K562 (cell line): ENCODE results near the gene FITM1. TPM values are rescaled to one million over a fixed set of nuclear protein-coding genes. Genes with fewer than 3 reads are reported as not detected.
A peak's percentile ranks its signal among the peaks of the same experiment; 100 is the strongest.

Source experiments
- ATAC-seq: fragments of 200-7000 bp; cut with Tn5 transposase; 3 replicates; pipeline ENCODE4 v1.9.1; 2020; ENCODE audit warnings: moderate library complexity
- BruUV-seq: library from RNA; stranded (reverse); fragments of 400-500 nt; replicated peaks from 2 replicates; lab custom pipeline; 2021; lab: Mats Ljungman, UMichigan
- CTCF ChIA-PET: fragments of 300-600 bp; formaldehyde crosslinking; extraction: SDS; loops from one replicate; lab custom pipeline; 2021; ENCODE audit warnings: low intra/inter-chr PET ratio; lab: Yijun Ruan, JAX
- POLR2A ChIA-PET: fragments of 300-600, 350-650 bp; sonication (Branson Sonifier 250); formaldehyde crosslinking; extraction: SDS; loops from one replicate; lab custom pipeline; 2021; ENCODE audit warnings: antibody characterized with exemption, inconsistent platforms; lab: Yijun Ruan, JAX
- DNase-seq, 4 experiments: peaks; one replicate each; pipeline versions ENCODE4 v3.0.0 to v3.0.0-alpha.2; 2011 to 2018; ENCODE audit warnings: low spot score in 3 of 4, mixed read lengths in 3 of 4; ENCODE audit errors: extremely low read depth in 1 of 4
- FAIRE-seq: peaks from 2 replicates; lab custom pipeline; 2011; peaks lifted over from hg19 to GRCh38; lab: Jason Lieb, UNC
- H2AFZ ChIP-seq: 2 replicates; pipeline ENCODE4 v1.6.0; 2011; ENCODE audit warnings: low read depth, low read length, control low read depth, inconsistent platforms
- H3K27ac ChIP-seq: fragments of 200-600 bp; 3 replicates; pipeline ENCODE4 v1.8.0; 2011; ENCODE audit warnings: low read depth, mild to moderate bottlenecking, control low read depth, inconsistent platforms, low read length, moderate library complexity, mixed read lengths; ENCODE audit errors: extremely low read depth
- H3K27me3 ChIP-seq, 2 experiments: fragments of 300-600 bp in 1 of 2; 2 replicates in 1 of 2; 3 replicates in 1 of 2; pipeline versions ENCODE4 v1.6.0 to v1.8.0; 2011; ENCODE audit warnings: inconsistent platforms in 2 of 2, low read length in 2 of 2, mild to moderate bottlenecking in 1 of 2, mixed read lengths in 1 of 2, moderate library complexity in 1 of 2; ENCODE audit not compliant: control insufficient read depth in 2 of 2, insufficient read depth in 2 of 2
- H3K36me3 ChIP-seq: fragments of 300-600 bp; 3 replicates; pipeline ENCODE4 v1.8.0; 2011; ENCODE audit warnings: mild to moderate bottlenecking, low read length, inconsistent platforms; ENCODE audit not compliant: control insufficient read depth, insufficient read depth
- H3K4me1 ChIP-seq, 2 experiments: fragments of 200-600 bp in 1 of 2; replicated peaks in 1 of 2; 2 replicates in 1 of 2; 3 replicates in 1 of 2; pipeline versions ENCODE4 v1.5.1 to v1.8.0; 2011; ENCODE audit warnings: inconsistent platforms in 2 of 2, low read length in 2 of 2, mild to moderate bottlenecking in 1 of 2, mixed read lengths in 1 of 2, moderate library complexity in 1 of 2; ENCODE audit not compliant: control insufficient read depth in 2 of 2, insufficient read depth in 2 of 2
- H3K4me2 ChIP-seq: 2 replicates; pipeline ENCODE4 v1.6.1; 2011; ENCODE audit warnings: low read length, control low read depth, inconsistent platforms, mixed read lengths; ENCODE audit not compliant: insufficient read depth
- H3K4me3 ChIP-seq: fragments of 200-600 bp; sonication (generic), shearing (Covaris generic); 2 replicates; pipeline ENCODE4 v1.5.1; 2016; ENCODE audit warnings: control low read depth, inconsistent platforms
- H3K79me2 ChIP-seq: fragments of 200-600 bp; 3 replicates; pipeline ENCODE4 v1.8.0; 2011; ENCODE audit warnings: low read length, inconsistent platforms; ENCODE audit not compliant: control insufficient read depth, insufficient read depth
- H3K9ac ChIP-seq, 2 experiments: 2 replicates each; pipeline versions ENCODE4 v1.6.0 to v1.6.1; 2011; ENCODE audit warnings: low read depth in 2 of 2, low read length in 2 of 2, control low read depth in 1 of 2, inconsistent platforms in 1 of 2, mild to moderate bottlenecking in 1 of 2, mixed read lengths in 1 of 2; ENCODE audit not compliant: insufficient read depth in 1 of 2
- H3K9me1 ChIP-seq: one replicate; pipeline ENCODE4 v1.6.0; 2011; ENCODE audit warnings: inconsistent platforms, mild to moderate bottlenecking, low read length, moderate library complexity; ENCODE audit not compliant: control insufficient read depth, insufficient read depth
- H3K9me3 ChIP-seq: replicated peaks from 2 replicates; pipeline ENCODE4 v1.5.1; 2011; ENCODE audit warnings: low read depth, low read length, inconsistent platforms; ENCODE audit not compliant: control insufficient read depth, insufficient read depth
- H4K20me1 ChIP-seq: replicated peaks from 2 replicates; pipeline ENCODE4 v1.6.1; 2011; ENCODE audit warnings: low read length, inconsistent platforms, mixed read lengths; ENCODE audit not compliant: control insufficient read depth, insufficient read depth
- ESRRA ChIP-seq: fragments of 450-650 bp; IDR thresholded peaks from 2 replicates; pipeline ENCODE4 v1.6.1; 2014; ENCODE audit warnings: low read depth, mild to moderate bottlenecking, moderate library complexity, borderline replicate concordance
- GTF2A2 ChIP-seq: IDR thresholded peaks from 2 replicates; pipeline ENCODE4 v1.6.1; 2016; ENCODE audit warnings: mild to moderate bottlenecking, missing genetic modification characterization, missing compliant biosample characterization
- RBM34 ChIP-seq: fragments of 200-400 bp; formaldehyde crosslinking; IDR thresholded peaks from 2 replicates; pipeline ENCODE4 v1.6.1; 2018; ENCODE audit warnings: low read length, borderline replicate concordance; ENCODE audit not compliant: insufficient read depth
- SIRT6 ChIP-seq: IDR thresholded peaks from one replicate; pipeline ENCODE4 v1.6.1; 2012; ENCODE audit warnings: low read depth, mild to moderate bottlenecking, control low read depth, inconsistent platforms, low read length, moderate library complexity
- YY1 ChIP-seq, 3 experiments: IDR thresholded peaks; 2 replicates each; pipeline ENCODE4 v1.6.1; 2011; ENCODE audit warnings: low read length in 2 of 3, mild to moderate bottlenecking in 2 of 3, moderate library complexity in 2 of 3, borderline replicate concordance in 1 of 3, control low read depth in 1 of 3, low read depth in 1 of 3; ENCODE audit not compliant: insufficient read depth in 3 of 3, insufficient replicate concordance in 2 of 3, control insufficient read depth in 1 of 3, insufficient read length in 1 of 3; ENCODE audit errors: extremely low read depth in 1 of 3
- ZNF318 ChIP-seq, 2 experiments: fragments of 450-650 bp; IDR thresholded peaks; 2 replicates each; pipeline ENCODE4 v1.6.1; 2016; ENCODE audit warnings: mild to moderate bottlenecking in 2 of 2, borderline replicate concordance in 1 of 2, low read depth in 1 of 2, moderate library complexity in 1 of 2
- ZNF695 ChIP-seq: fragments of 450-650 bp; formaldehyde crosslinking; IDR thresholded peaks from 2 replicates; pipeline ENCODE4 v1.4.0; 2020; ENCODE audit warnings: mild to moderate bottlenecking, moderate library complexity
- WGBS: fragments of 100-300 bp; shearing (Covaris generic); methylation state at CpG from one replicate; pipeline ENCODE4 v1.1.6; 2016; ENCODE audit warnings: low coverage, mixed read lengths; ENCODE audit not compliant: insufficient coverage; ENCODE audit errors: missing lambda C conversion rate; 5-methylcytosine and 5-hydroxymethylcytosine counted together
- in situ Hi-C: fragments of 300-500 bp; cut with MboI; formaldehyde crosslinking; loops from 4 replicates; pipeline ENCODE4 v1.15.0; 2018; ENCODE audit warnings: inconsistent platforms, mixed read lengths
- intact Hi-C: fragments of 100-400 bp; cut with micrococcal nuclease; formaldehyde crosslinking; loops from 2 replicates; pipeline ENCODE4 v1.14.2; 2022
- polyA plus RNA-seq, 8 experiments: library from polyadenylated mRNA; depleted of rRNA in 4 of 8; stranded (reverse) in 5 of 8; unstranded in 3 of 8; fragments of >200 nt; fragmentation: Nextera tagmentation in 2 of 8; fragmentation: Illumina TruSeq in 1 of 8; extraction: Ambion mirVana in 2 of 8; extraction: Trizol in 1 of 8; gene quantifications; 2 replicates each; pipeline versions ENCODE4 v1.2.1 to v1.2.3, GENCODE V29; 2011 to 2014; ENCODE audit warnings: inconsistent platforms in 1 of 8, missing spikeins in 1 of 8
- total RNA-seq, 7 experiments: library from RNA; depleted of rRNA in 6 of 7; stranded (reverse); fragments of >200 nt in 6 of 7; fragmentation: Illumina TruSeq in 2 of 7; extraction: Trizol in 2 of 7; gene quantifications; 2 replicates each; pipeline versions ENCODE4 v1.2.1 to v1.2.3, GENCODE V29; 2011 to 2021; ENCODE audit warnings: low replicate concordance in 1 of 7
- TF ChIP-seq, protein P1 (sequence below): fragments of 450-650 bp; IDR thresholded peaks from 2 replicates; pipeline ENCODE4 v1.6.1; 2017; ENCODE audit warnings: antibody characterized with exemption, mild to moderate bottlenecking

The FITM1 gene
- total and polyA plus RNA-seq, 9 of the 15 experiments (the other 6 are each of a cell fraction or from before 2014, with no cell fraction given): 0.09 to 0.20 TPM; not detected in 7

- Histone ChIP-seq H4K20me1 (no peaks in the 10 kb centered on the region), H3K79me2 (peaks cover 10% of the 10 kb centered on the region; the same call in 2 of the 3 replicates), H2AFZ (no peak overlapping the region), H3K9me3 (no peaks in the 10 kb centered on the region), H3K9ac (peak overlapping the region; percentile 74 to 78; a peak in 3 of 4 replicates), H3K4me2 (peak overlapping the region; percentile 95), H3K27me3 (no peaks in the 10 kb centered on the region), H3K4me3 (peak overlapping the region; percentile 50; the same call in 1 of the 2 replicates), H3K4me1 (peaks cover 10 to 23% of the 10 kb centered on the region in 2 experiments; a peak in 4 of 5 replicates), H3K9me1 (no peaks in the 10 kb centered on the region), H3K27ac (no peak overlapping the region), H3K36me3 (peaks cover 67% of the 10 kb centered on the region; the same call in 2 of the 3 replicates)
- intact Hi-C loops (no loop called here), in situ Hi-C loops (no loop called here)
- WGBS: 74% methylated on average over 8 of the region's 8 CpGs
- DNase-seq (no peak), FAIRE-seq (no peak), ATAC-seq (no peak)
- CTCF ChIA-PET: no interaction called here
- POLR2A ChIA-PET: interaction anchor here (1.0 to 1.9 kb wide), 6 partner anchors 11 to 111 kb away, joined by 3 to 7 read pairs (median 6); partner anchors contain the start of genes CARMIL3, PCK2 and RNF31
- no TSS peak for BruUV-seq
- TF ChIP-seq GTF2A2 (no peak), ZNF318 (IDR thresholded peaks at IDR 0.05; ENCODE audit: borderline replicate concordance in 1 of 2, low read depth in 1 of 2) (no peak), ESRRA (no peak), SIRT6 (no peak), ZNF695 (CRISPR knock-in tag) (no peak), YY1 (IDR thresholded peaks at IDR 0.05; ENCODE audit: borderline replicate concordance in 1 of 3, control insufficient read depth in 1 of 3, extremely low read depth in 1 of 3, insufficient read depth in 3 of 3, insufficient read length in 1 of 3, insufficient replicate concordance in 2 of 3, low read depth in 1 of 3, low read length in 2 of 3) (no peak), RBM34 (no peak)
- TF ChIP-seq, protein P1, sequence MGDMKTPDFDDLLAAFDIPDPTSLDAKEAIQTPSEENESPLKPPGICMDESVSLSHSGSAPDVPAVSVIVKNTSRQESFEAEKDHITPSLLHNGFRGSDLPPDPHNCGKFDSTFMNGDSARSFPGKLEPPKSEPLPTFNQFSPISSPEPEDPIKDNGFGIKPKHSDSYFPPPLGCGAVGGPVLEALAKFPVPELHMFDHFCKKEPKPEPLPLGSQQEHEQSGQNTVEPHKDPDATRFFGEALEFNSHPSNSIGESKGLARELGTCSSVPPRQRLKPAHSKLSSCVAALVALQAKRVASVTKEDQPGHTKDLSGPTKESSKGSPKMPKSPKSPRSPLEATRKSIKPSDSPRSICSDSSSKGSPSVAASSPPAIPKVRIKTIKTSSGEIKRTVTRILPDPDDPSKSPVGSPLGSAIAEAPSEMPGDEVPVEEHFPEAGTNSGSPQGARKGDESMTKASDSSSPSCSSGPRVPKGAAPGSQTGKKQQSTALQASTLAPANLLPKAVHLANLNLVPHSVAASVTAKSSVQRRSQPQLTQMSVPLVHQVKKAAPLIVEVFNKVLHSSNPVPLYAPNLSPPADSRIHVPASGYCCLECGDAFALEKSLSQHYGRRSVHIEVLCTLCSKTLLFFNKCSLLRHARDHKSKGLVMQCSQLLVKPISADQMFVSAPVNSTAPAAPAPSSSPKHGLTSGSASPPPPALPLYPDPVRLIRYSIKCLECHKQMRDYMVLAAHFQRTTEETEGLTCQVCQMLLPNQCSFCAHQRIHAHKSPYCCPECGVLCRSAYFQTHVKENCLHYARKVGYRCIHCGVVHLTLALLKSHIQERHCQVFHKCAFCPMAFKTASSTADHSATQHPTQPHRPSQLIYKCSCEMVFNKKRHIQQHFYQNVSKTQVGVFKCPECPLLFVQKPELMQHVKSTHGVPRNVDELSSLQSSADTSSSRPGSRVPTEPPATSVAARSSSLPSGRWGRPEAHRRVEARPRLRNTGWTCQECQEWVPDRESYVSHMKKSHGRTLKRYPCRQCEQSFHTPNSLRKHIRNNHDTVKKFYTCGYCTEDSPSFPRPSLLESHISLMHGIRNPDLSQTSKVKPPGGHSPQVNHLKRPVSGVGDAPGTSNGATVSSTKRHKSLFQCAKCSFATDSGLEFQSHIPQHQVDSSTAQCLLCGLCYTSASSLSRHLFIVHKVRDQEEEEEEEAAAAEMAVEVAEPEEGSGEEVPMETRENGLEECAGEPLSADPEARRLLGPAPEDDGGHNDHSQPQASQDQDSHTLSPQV: no peak
These were observed 31.6 kb downstream of the FITM1 start for GRCh38 chr14:24162093-24162492.
